UCSD-AML1 (cell line): ENCODE data around the gene MTHFD1L.

Experiments used
- DNase-seq: peaks from one replicate; lab custom pipeline; 2025; ENCODE audit not compliant: unreplicated experiment; lab: John Stamatoyannopoulos, UW

Gene MTHFD1L

GRCh38 chr6:150865043-150865405 is 478 bp upstream of the MTHFD1L start:
- no peak for DNase-seq

- DNase-seq, result peak; percentile 94
Measured at GRCh38 chr6:150866147-150866990, 867 bp downstream of the MTHFD1L start.

- DNase-seq, result no peak
Measured at GRCh38 chr6:150866991-150867501, 1.5 kb downstream of the MTHFD1L start.

- no peak for DNase-seq
Measured at GRCh38 chr6:150868759-150869158, 3.3 kb downstream of the MTHFD1L start.

- DNase-seq, result no peak
Measured at GRCh38 chr6:150874179-150874578, 8.7 kb downstream of the MTHFD1L start.

- no peak for DNase-seq
Measured at GRCh38 chr6:150875841-150876240, 10.3 kb downstream of the MTHFD1L start.

- DNase-seq, result no peak
Measured at GRCh38 chr6:150876598-150876997, 11.1 kb downstream of the MTHFD1L start.

- DNase-seq, result no peak
Measured at GRCh38 chr6:150877928-150878327, 12.4 kb downstream of the MTHFD1L start.

- no peak for DNase-seq
Measured at GRCh38 chr6:150878347-150879213, 13.1 kb downstream of the MTHFD1L start.

GRCh38 chr6:150880336-150880735 is 14.8 kb downstream of the MTHFD1L start:
- DNase-seq, result no peak

- no peak for DNase-seq
Measured at GRCh38 chr6:150881911-150882481, 16.5 kb downstream of the MTHFD1L start.

GRCh38 chr6:150883521-150883920 is 18.0 kb downstream of the MTHFD1L start:
- DNase-seq, result no peak

GRCh38 chr6:150886155-150886554 is 20.7 kb downstream of the MTHFD1L start:
- no peak for DNase-seq

- no peak for DNase-seq
Measured at GRCh38 chr6:150887978-150888563, 22.6 kb downstream of the MTHFD1L start.

- no peak for DNase-seq
Measured at GRCh38 chr6:150890346-150890745, 24.8 kb downstream of the MTHFD1L start.

- peak; percentile 47 for DNase-seq
Measured at GRCh38 chr6:150891888-150892485, 26.5 kb downstream of the MTHFD1L start.

- DNase-seq, result no peak
Measured at GRCh38 chr6:150894191-150894744, 28.8 kb downstream of the MTHFD1L start.

- no peak for DNase-seq
Measured at GRCh38 chr6:150894935-150895552, 29.5 kb downstream of the MTHFD1L start.

GRCh38 chr6:150895928-150896632 is 30.6 kb downstream of the MTHFD1L start:
- no peak for DNase-seq
